ENCODE data around the gene NXNL1. TPM values are rescaled to one million over a fixed set of nuclear protein-coding genes. Genes with fewer than 3 reads are reported as not detected.

The NXNL1 gene
- total and polyA plus RNA-seq, 4 donors: not detected

DNA sequence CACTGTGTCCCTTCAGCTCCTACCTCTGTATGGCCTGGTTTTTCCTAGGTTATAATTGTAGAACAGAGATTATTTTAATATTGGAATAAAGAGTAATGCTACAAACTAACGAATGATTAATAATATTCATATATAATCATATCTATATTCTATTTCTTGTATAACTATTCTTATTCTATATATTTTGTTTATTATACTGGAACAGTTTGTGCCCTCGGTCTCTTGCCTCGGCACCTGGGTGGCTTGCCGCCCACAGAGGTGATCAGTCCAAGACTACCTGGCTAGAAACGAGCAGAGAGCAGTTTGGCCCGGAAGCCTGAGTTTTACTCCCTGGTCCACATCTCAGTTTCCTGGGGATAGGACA lies 5.7 kb upstream of the NXNL1 start:
- DNase-seq (ENCODE audit: low spot score): no peak
- no peak overlapping the region for H3K27ac ChIP-seq (ENCODE audit: low read depth in 1 of 2, low read length in 2 of 2)
- no peak overlapping the region for H3K4me3 ChIP-seq (ENCODE audit: low read depth in 1 of 3, low read length in 3 of 3)
- H3K9ac ChIP-seq (ENCODE audit: low read depth in 1 of 2, low read length in 2 of 2): no peak overlapping the region
- H3K4me1 ChIP-seq (ENCODE audit: control insufficient read depth in 4 of 4, insufficient read depth in 4 of 4, low read length in 3 of 4): peaks cover 5 to 14% (median 11%) of the 10 kb centered on the region in 4 donors
- WGBS: 36% methylated on average over 6 of the region's 6 CpGs
- TF ChIP-seq, protein P1, sequence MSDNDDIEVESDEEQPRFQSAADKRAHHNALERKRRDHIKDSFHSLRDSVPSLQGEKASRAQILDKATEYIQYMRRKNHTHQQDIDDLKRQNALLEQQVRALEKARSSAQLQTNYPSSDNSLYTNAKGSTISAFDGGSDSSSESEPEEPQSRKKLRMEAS (IDR thresholded peaks at IDR 0.05): no peak
- TF ChIP-seq SP1 (IDR thresholded peaks at IDR 0.05) (no peak), HNF4G (IDR thresholded peaks at IDR 0.05) (no peak), NR2F2 (IDR thresholded peaks at IDR 0.05) (no peak), HNF4A (conservative IDR thresholded peaks at IDR 0.05) (no peak), FOXA1 (IDR thresholded peaks at IDR 0.05) (no peak), JUND (IDR thresholded peaks at IDR 0.05) (no peak), RXRA (IDR thresholded peaks at IDR 0.05) (no peak), EGR1 (IDR thresholded peaks at IDR 0.05; ENCODE audit: low read depth in 2 of 2) (no peak), TAF1 (conservative IDR thresholded peaks at IDR 0.05) (no peak), RAD21 (IDR thresholded peaks at IDR 0.05) (no peak), FOXA2 (IDR thresholded peaks at IDR 0.05) (no peak), YY1 (IDR thresholded peaks at IDR 0.05) (no peak), GABPA (IDR thresholded peaks at IDR 0.05 in 1 of 2, conservative IDR thresholded peaks at IDR 0.05 in 1 of 2) (no peak)
- TF ChIP-seq, protein P2, sequence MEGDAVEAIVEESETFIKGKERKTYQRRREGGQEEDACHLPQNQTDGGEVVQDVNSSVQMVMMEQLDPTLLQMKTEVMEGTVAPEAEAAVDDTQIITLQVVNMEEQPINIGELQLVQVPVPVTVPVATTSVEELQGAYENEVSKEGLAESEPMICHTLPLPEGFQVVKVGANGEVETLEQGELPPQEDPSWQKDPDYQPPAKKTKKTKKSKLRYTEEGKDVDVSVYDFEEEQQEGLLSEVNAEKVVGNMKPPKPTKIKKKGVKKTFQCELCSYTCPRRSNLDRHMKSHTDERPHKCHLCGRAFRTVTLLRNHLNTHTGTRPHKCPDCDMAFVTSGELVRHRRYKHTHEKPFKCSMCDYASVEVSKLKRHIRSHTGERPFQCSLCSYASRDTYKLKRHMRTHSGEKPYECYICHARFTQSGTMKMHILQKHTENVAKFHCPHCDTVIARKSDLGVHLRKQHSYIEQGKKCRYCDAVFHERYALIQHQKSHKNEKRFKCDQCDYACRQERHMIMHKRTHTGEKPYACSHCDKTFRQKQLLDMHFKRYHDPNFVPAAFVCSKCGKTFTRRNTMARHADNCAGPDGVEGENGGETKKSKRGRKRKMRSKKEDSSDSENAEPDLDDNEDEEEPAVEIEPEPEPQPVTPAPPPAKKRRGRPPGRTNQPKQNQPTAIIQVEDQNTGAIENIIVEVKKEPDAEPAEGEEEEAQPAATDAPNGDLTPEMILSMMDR (IDR thresholded peaks at IDR 0.05; ENCODE audit: low read depth, low read length, missing input control): no peak
- TF ChIP-seq, protein P3, sequence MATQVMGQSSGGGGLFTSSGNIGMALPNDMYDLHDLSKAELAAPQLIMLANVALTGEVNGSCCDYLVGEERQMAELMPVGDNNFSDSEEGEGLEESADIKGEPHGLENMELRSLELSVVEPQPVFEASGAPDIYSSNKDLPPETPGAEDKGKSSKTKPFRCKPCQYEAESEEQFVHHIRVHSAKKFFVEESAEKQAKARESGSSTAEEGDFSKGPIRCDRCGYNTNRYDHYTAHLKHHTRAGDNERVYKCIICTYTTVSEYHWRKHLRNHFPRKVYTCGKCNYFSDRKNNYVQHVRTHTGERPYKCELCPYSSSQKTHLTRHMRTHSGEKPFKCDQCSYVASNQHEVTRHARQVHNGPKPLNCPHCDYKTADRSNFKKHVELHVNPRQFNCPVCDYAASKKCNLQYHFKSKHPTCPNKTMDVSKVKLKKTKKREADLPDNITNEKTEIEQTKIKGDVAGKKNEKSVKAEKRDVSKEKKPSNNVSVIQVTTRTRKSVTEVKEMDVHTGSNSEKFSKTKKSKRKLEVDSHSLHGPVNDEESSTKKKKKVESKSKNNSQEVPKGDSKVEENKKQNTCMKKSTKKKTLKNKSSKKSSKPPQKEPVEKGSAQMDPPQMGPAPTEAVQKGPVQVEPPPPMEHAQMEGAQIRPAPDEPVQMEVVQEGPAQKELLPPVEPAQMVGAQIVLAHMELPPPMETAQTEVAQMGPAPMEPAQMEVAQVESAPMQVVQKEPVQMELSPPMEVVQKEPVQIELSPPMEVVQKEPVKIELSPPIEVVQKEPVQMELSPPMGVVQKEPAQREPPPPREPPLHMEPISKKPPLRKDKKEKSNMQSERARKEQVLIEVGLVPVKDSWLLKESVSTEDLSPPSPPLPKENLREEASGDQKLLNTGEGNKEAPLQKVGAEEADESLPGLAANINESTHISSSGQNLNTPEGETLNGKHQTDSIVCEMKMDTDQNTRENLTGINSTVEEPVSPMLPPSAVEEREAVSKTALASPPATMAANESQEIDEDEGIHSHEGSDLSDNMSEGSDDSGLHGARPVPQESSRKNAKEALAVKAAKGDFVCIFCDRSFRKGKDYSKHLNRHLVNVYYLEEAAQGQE (IDR thresholded peaks at IDR 0.05): no peak
- TF ChIP-seq, protein P4, sequence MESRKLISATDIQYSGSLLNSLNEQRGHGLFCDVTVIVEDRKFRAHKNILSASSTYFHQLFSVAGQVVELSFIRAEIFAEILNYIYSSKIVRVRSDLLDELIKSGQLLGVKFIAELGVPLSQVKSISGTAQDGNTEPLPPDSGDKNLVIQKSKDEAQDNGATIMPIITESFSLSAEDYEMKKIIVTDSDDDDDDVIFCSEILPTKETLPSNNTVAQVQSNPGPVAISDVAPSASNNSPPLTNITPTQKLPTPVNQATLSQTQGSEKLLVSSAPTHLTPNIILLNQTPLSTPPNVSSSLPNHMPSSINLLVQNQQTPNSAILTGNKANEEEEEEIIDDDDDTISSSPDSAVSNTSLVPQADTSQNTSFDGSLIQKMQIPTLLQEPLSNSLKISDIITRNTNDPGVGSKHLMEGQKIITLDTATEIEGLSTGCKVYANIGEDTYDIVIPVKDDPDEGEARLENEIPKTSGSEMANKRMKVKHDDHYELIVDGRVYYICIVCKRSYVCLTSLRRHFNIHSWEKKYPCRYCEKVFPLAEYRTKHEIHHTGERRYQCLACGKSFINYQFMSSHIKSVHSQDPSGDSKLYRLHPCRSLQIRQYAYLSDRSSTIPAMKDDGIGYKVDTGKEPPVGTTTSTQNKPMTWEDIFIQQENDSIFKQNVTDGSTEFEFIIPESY (IDR thresholded peaks at IDR 0.05): no peak
- TF ChIP-seq, protein P5, sequence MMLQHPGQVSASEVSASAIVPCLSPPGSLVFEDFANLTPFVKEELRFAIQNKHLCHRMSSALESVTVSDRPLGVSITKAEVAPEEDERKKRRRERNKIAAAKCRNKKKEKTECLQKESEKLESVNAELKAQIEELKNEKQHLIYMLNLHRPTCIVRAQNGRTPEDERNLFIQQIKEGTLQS (IDR thresholded peaks at IDR 0.05): no peak
- H3K9me3 ChIP-seq (ENCODE audit: control insufficient read depth in 4 of 4, low read length in 3 of 4): no peaks in the 10 kb centered on the region
- no peaks in the 10 kb centered on the region for H3K27me3 ChIP-seq (ENCODE audit: control insufficient read depth in 4 of 4, insufficient read depth in 4 of 4, low read length in 3 of 4)
- no peaks in the 10 kb centered on the region for H3K36me3 ChIP-seq (ENCODE audit: control insufficient read depth in 4 of 4, insufficient read depth in 3 of 4, low read depth in 1 of 4, low read length in 3 of 4)
